Stimulated activated CD8-positive, alpha-beta memory T cell treated with anti-CD3 and anti-CD28 coated beads, Interleukin-15, amount 100 ng/mL, for 1 hour (primary cell): Measurements from ENCODE around the gene C10orf67.
"Not testable (repeated sequence)": the region's sequence is repeated elsewhere in the genome, so short reads cannot be mapped to it uniquely, and the experiment has no call there.

ENCODE experiments used
- DNase-seq: peaks from one replicate; pipeline ENCODE4 v3.0.0-alpha.2; 2020; ENCODE audit warnings: low read depth

The C10orf67 gene

GRCh38 chr10:23362069-23362830, 17.7 kb upstream of the C10orf67 start:
- DNase-seq: no peak

GRCh38 chr10:23361665-23362064, 17.1 kb upstream of the C10orf67 start:
- DNase-seq: no peak

GRCh38 chr10:23359692-23360380, 15.2 kb upstream of the C10orf67 start:
- no peak for DNase-seq

- DNase-seq: no peak
These were observed 13.8 kb upstream of the C10orf67 start for GRCh38 chr10:23358357-23358756.

- DNase-seq: no peak
These were observed 10.2 kb upstream of the C10orf67 start for GRCh38 chr10:23354630-23355279.

- no peak for DNase-seq
These were observed 7.4 kb upstream of the C10orf67 start for GRCh38 chr10:23351926-23352519.

GRCh38 chr10:23350706-23351105, 6.1 kb upstream of the C10orf67 start:
- not testable (repeated sequence) for DNase-seq

GRCh38 chr10:23345861-23346260, 1.3 kb upstream of the C10orf67 start:
- DNase-seq: no peak

- no peak for DNase-seq
These were observed 881 bp downstream of the C10orf67 start for GRCh38 chr10:23343591-23344240.

GRCh38 chr10:23342213-23342884, 2.2 kb downstream of the C10orf67 start:
- no peak for DNase-seq

GRCh38 chr10:23341004-23341403, 3.6 kb downstream of the C10orf67 start:
- DNase-seq: no peak

GRCh38 chr10:23340354-23340753, 4.2 kb downstream of the C10orf67 start:
- DNase-seq: no peak

- DNase-seq: no peak
These were observed 5.7 kb downstream of the C10orf67 start for GRCh38 chr10:23338886-23339285.

- DNase-seq: no peak
These were observed 6.3 kb downstream of the C10orf67 start for GRCh38 chr10:23338155-23338828.

GRCh38 chr10:23337616-23338015, 7.0 kb downstream of the C10orf67 start:
- no peak for DNase-seq

- DNase-seq: no peak
These were observed 12.9 kb downstream of the C10orf67 start for GRCh38 chr10:23331567-23332301.

- no peak for DNase-seq
These were observed 13.6 kb downstream of the C10orf67 start for GRCh38 chr10:23330948-23331347.

GRCh38 chr10:23326544-23327307, 17.9 kb downstream of the C10orf67 start:
- no peak for DNase-seq

GRCh38 chr10:23325132-23325531, 19.5 kb downstream of the C10orf67 start:
- no peak for DNase-seq

- DNase-seq: no peak
These were observed 20.2 kb downstream of the C10orf67 start for GRCh38 chr10:23324351-23324750.
